ENCODE results near the gene GAB1.
"Not testable (repeated sequence)": the region's sequence is repeated elsewhere in the genome, so short reads cannot be mapped to it uniquely, and the experiment has no call there.

Gene GAB1

GRCh38 chr4:143347484-143348111, 10.9 kb downstream of the GAB1 start:
- Mint-ChIP-seq H3K4me1 (ENCODE audit: low read depth) (no peaks in the 10 kb centered on the region), H3K4me3 (no peak overlapping the region), H3K36me3 (ENCODE audit: low read depth) (no peaks in the 10 kb centered on the region), H3K27me3 (ENCODE audit: low read depth) (peaks cover 38% of the 10 kb centered on the region), H3K27ac (no peak overlapping the region), H3K9me3 (no peaks in the 10 kb centered on the region)

DNA sequence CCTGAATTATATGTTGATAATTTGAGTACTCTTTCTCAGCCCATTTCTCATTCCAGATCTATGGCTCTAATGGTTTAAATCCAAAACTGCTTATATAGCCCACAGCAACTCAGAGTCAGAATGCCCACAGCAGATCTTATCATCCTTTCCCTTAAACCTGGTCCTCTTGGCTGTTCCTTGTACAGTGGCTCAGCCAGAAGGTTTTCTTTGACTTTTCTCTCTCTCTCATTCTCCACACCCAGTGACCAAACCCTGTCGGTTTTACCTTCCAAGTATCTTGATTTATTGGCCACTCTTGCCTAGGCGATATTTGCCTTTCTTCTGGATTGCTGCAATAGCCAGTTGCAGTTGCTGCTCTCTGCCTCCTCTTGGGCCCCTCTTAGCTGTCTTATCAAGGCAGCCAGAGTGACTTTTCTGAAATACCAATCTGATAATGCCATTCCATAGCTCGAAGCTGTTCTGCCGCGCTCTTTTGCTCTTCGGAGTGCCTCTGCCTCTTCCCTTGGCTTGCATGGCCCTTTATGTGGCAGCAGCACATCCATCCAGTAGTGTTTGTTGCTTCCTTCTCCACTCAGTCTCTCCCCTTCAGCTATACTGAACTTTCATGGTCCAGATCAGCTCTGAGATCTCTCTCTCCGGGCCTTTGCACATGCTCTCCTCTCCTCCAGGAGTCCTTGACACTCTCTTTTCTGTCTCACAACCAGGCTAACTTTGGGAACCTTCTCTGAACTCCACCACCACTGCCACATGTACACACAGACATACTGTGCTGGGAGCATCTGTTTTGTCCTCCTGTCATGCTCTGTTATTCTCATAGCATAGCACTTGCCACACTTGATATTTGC, 11.8 kb downstream of the GAB1 start:
- Mint-ChIP-seq H3K4me3 (no peak overlapping the region), H3K27ac (no peak overlapping the region), H3K27me3 (ENCODE audit: low read depth) (peaks cover 39% of the 10 kb centered on the region), H3K36me3 (ENCODE audit: low read depth) (no peaks in the 10 kb centered on the region), H3K9me3 (no peaks in the 10 kb centered on the region), H3K4me1 (ENCODE audit: low read depth) (no peaks in the 10 kb centered on the region)

DNA sequence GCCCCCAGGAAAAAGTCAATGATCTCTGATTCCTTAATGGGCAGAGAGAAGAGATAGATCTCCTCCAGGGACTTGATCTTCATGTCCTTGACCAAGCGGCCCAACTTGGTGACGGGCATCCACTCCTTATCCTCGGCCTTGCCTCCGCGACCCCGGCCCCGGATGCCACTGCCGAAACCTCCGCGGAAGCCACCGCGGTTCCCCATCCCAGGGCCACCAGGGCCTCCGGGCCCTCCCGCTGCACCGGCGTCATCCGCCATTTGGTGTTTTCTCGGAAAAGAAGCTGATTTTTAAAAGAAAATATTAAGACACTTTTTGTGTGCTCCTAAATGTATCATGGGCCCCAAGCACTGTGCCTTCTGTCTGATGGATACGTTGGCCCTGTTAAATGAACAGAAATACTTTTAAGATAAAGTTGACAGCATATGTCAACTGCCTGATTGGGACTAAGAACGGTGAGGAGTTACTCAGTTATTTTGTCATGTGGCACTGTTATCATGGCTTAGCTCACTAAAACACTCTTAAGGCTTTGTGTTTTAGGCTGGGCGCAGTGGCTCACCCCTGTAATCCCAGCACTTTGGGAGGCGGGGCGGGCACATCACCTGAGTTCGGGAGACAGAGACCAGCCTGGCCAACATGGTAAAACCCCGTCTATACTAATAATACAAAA, 13.3 kb downstream of the GAB1 start:
- not testable (repeated sequence) for H3K36me3 Mint-ChIP-seq (ENCODE audit: low read depth); H3K4me1 Mint-ChIP-seq (ENCODE audit: low read depth); H3K27ac Mint-ChIP-seq; H3K9me3 Mint-ChIP-seq; H3K4me3 Mint-ChIP-seq
- H3K27me3 Mint-ChIP-seq (ENCODE audit: low read depth) = peaks cover 32% of the 10 kb centered on the region

DNA sequence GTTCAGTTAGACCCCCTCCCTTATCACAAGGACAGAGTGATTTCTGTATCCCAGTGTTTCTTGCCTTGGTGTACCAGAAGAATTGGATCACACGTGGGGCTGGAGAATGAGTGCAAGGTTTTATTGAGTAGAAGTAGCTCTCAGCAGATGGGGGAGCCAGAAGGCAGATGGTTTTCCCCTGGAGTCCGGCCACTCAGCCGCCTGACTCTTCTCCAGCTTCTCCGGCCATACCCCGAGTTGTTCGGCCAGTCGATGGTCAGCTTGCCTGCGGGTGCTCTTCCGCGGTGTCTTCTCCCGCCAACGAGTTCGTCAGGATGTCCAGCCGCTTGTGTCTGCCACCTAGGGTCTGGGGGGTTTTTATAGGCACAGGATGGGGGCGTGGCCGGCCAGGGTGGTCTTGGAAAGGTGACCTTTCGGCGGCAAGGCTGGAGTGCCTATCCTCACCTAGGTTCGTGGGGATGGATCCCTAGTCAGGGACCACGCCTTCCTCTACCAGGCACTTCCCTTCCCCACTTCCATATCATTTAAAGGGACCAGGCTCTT, 14.5 kb downstream of the GAB1 start:
- Mint-ChIP-seq H3K4me1 (ENCODE audit: low read depth) (no peaks in the 10 kb centered on the region), H3K27ac (no peak overlapping the region), H3K9me3 (no peaks in the 10 kb centered on the region), H3K4me3 (no peak overlapping the region), H3K27me3 (ENCODE audit: low read depth) (peaks cover 22% of the 10 kb centered on the region), H3K36me3 (ENCODE audit: low read depth) (no peaks in the 10 kb centered on the region)

- Mint-ChIP-seq H3K27me3 (ENCODE audit: low read depth) (peaks cover 20% of the 10 kb centered on the region), H3K36me3 (ENCODE audit: low read depth) (no peaks in the 10 kb centered on the region), H3K9me3 (no peaks in the 10 kb centered on the region), H3K27ac (no peak overlapping the region), H3K4me1 (ENCODE audit: low read depth) (no peaks in the 10 kb centered on the region), H3K4me3 (no peak overlapping the region)
These were observed 15.2 kb downstream of the GAB1 start for GRCh38 chr4:143351774-143352451.

- peaks cover 20% of the 10 kb centered on the region for H3K27me3 Mint-ChIP-seq (ENCODE audit: low read depth)
- no peaks in the 10 kb centered on the region for H3K9me3 Mint-ChIP-seq
- no peaks in the 10 kb centered on the region for H3K4me1 Mint-ChIP-seq (ENCODE audit: low read depth)
- no peak overlapping the region for H3K27ac Mint-ChIP-seq
- no peak overlapping the region for H3K4me3 Mint-ChIP-seq
- no peaks in the 10 kb centered on the region for H3K36me3 Mint-ChIP-seq (ENCODE audit: low read depth)
These were observed 16.0 kb downstream of the GAB1 start for GRCh38 chr4:143352720-143353119.

DNA sequence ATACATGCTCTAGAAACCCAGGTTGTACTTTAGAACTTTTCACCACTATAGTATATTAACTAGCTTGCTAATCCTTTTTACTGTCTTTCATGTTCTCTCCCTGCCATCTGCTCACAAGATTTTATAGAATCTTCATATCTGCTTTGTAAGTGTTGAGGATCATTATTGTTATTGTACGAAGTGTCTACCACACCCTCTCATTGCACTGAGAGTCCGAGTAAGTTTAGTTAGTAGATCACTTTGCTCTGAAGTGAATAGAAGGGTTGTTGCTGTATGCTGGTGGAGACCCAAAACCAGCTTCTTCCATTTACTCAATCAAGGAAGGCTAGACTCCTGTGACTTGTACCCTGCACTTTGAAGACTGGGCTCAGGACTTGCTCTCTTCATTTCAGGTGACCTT, 17.1 kb downstream of the GAB1 start:
- Mint-ChIP-seq H3K27ac (no peak overlapping the region), H3K4me3 (no peak overlapping the region), H3K27me3 (ENCODE audit: low read depth) (peaks cover 20% of the 10 kb centered on the region), H3K36me3 (ENCODE audit: low read depth) (no peaks in the 10 kb centered on the region), H3K9me3 (no peaks in the 10 kb centered on the region), H3K4me1 (ENCODE audit: low read depth) (peaks cover 3% of the 10 kb centered on the region)

- H3K27me3 Mint-ChIP-seq (ENCODE audit: low read depth) = peaks cover 20% of the 10 kb centered on the region
- H3K9me3 Mint-ChIP-seq = peaks cover 5% of the 10 kb centered on the region
- H3K27ac Mint-ChIP-seq = no peak overlapping the region
- no peaks in the 10 kb centered on the region for H3K36me3 Mint-ChIP-seq (ENCODE audit: low read depth)
- H3K4me3 Mint-ChIP-seq = no peak overlapping the region
- H3K4me1 Mint-ChIP-seq (ENCODE audit: low read depth) = peaks cover 15% of the 10 kb centered on the region
These were observed 18.3 kb downstream of the GAB1 start for GRCh38 chr4:143354990-143355389.

- Mint-ChIP-seq H3K4me3 (no peak overlapping the region), H3K36me3 (ENCODE audit: low read depth) (no peaks in the 10 kb centered on the region), H3K27me3 (ENCODE audit: low read depth) (peaks cover 20% of the 10 kb centered on the region), H3K27ac (no peak overlapping the region), H3K9me3 (peaks cover 5% of the 10 kb centered on the region), H3K4me1 (ENCODE audit: low read depth) (peaks cover 16% of the 10 kb centered on the region)
These were observed 19.0 kb downstream of the GAB1 start for GRCh38 chr4:143355540-143356217.

DNA sequence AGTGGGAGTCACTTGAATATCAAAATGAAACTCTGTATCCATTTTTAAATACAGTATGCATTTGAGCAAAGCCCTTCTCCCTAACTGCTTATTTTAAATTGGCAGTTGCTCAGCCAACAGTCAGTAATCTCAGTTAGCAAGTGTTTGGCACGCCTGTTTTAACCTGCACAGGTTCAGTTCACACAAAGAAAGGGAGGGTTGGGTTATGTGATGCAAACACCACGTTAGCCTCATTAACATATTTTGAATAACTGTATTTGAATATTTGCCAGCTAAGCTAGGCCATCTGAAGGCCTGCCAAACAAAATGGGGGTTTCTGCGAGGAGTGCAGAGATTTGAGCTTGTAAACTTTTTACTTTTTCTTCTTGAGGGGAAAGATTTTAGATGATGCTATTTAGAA, 19.8 kb downstream of the GAB1 start:
- Mint-ChIP-seq H3K36me3 (ENCODE audit: low read depth) (no peaks in the 10 kb centered on the region), H3K9me3 (peaks cover 5% of the 10 kb centered on the region), H3K27ac (no peak overlapping the region), H3K27me3 (ENCODE audit: low read depth) (peaks cover 20% of the 10 kb centered on the region), H3K4me3 (no peak overlapping the region), H3K4me1 (ENCODE audit: low read depth) (peaks cover 16% of the 10 kb centered on the region)

GRCh38 chr4:143357161-143357845, 20.6 kb downstream of the GAB1 start:
- Mint-ChIP-seq H3K27ac (no peak overlapping the region), H3K9me3 (peaks cover 5% of the 10 kb centered on the region), H3K4me1 (ENCODE audit: low read depth) (peaks cover 16% of the 10 kb centered on the region), H3K36me3 (ENCODE audit: low read depth) (no peaks in the 10 kb centered on the region), H3K4me3 (no peak overlapping the region), H3K27me3 (ENCODE audit: low read depth) (peaks cover 18% of the 10 kb centered on the region)

- H3K4me1 Mint-ChIP-seq (ENCODE audit: low read depth) = peaks cover 16% of the 10 kb centered on the region
- H3K4me3 Mint-ChIP-seq = no peak overlapping the region
These were observed 21.7 kb downstream of the GAB1 start for GRCh38 chr4:143358419-143358818.

GRCh38 chr4:143358923-143359643, 22.4 kb downstream of the GAB1 start:
- peak overlapping the region; percentile 42 for H3K4me3 Mint-ChIP-seq
- no peaks in the 10 kb centered on the region for H3K36me3 Mint-ChIP-seq (ENCODE audit: low read depth)
- peaks cover 2% of the 10 kb centered on the region for H3K27me3 Mint-ChIP-seq (ENCODE audit: low read depth)
- H3K4me1 Mint-ChIP-seq (ENCODE audit: low read depth) = peaks cover 16% of the 10 kb centered on the region
- peaks cover 5% of the 10 kb centered on the region for H3K9me3 Mint-ChIP-seq
- peak overlapping the region; percentile 77 for H3K27ac Mint-ChIP-seq

More at GRCh38 chr4:143358419-143358818, 21.7 kb downstream of the GAB1 start:
- Mint-ChIP-seq H3K9me3 (peaks cover 5% of the 10 kb centered on the region), H3K27ac (no peak overlapping the region), H3K27me3 (ENCODE audit: low read depth) (peaks cover 6% of the 10 kb centered on the region), H3K36me3 (ENCODE audit: low read depth) (no peaks in the 10 kb centered on the region)
